Liver (tissue), 9 donors: ENCODE data around the gene ATP10D. TPM values are rescaled to one million over a fixed set of nuclear protein-coding genes. Genes with fewer than 3 reads are reported as not detected.
"Not testable (repeated sequence)": the region's sequence is repeated elsewhere in the genome, so short reads cannot be mapped to it uniquely, and the experiment has no call there.

ENCODE experiments used
- DNase-seq: peaks from one replicate; pipeline ENCODE4 v3.0.0-alpha.2; 2017; ENCODE audit warnings: low spot score
- H3K27ac ChIP-seq, 2 donors: one replicate each; pipeline ENCODE4 v1.7.0; 2013; ENCODE audit warnings: inconsistent platforms in 2 of 2, low read length in 2 of 2, control low read depth in 1 of 2, low read depth in 1 of 2, mild to moderate bottlenecking in 1 of 2
- H3K27me3 ChIP-seq, 4 donors: one replicate each; pipeline versions ENCODE4 v1.6.1 to v1.7.0; 2013; ENCODE audit warnings: low read length in 3 of 4, inconsistent platforms in 1 of 4, mild to moderate bottlenecking in 1 of 4, moderate library complexity in 1 of 4; ENCODE audit not compliant: control insufficient read depth in 4 of 4, insufficient read depth in 4 of 4
- H3K36me3 ChIP-seq, 4 donors: one replicate each; pipeline versions ENCODE4 v1.6.1 to v1.7.0; 2013; ENCODE audit warnings: low read length in 3 of 4, mild to moderate bottlenecking in 3 of 4, low read depth in 1 of 4, moderate library complexity in 1 of 4; ENCODE audit not compliant: control insufficient read depth in 4 of 4, insufficient read depth in 3 of 4
- H3K4me1 ChIP-seq, 4 donors: one replicate each; pipeline versions ENCODE4 v1.6.1 to v1.7.0; 2013; ENCODE audit warnings: low read length in 3 of 4, mild to moderate bottlenecking in 3 of 4, moderate library complexity in 1 of 4; ENCODE audit not compliant: control insufficient read depth in 4 of 4, insufficient read depth in 4 of 4
- H3K4me3 ChIP-seq, 3 donors: one replicate each; pipeline versions ENCODE4 v1.6.1 to v1.7.0; 2013; ENCODE audit warnings: low read length in 3 of 3, control low read depth in 1 of 3, low read depth in 1 of 3, mild to moderate bottlenecking in 1 of 3
- H3K9ac ChIP-seq, 2 donors: one replicate each; pipeline ENCODE4 v1.7.0; 2013; ENCODE audit warnings: low read length in 2 of 2, mild to moderate bottlenecking in 2 of 2, moderate library complexity in 2 of 2, control low read depth in 1 of 2, low read depth in 1 of 2
- H3K9me3 ChIP-seq, 4 donors: one replicate each; pipeline versions ENCODE4 v1.6.1 to v1.7.0; 2013; ENCODE audit warnings: low read length in 3 of 4; ENCODE audit not compliant: control insufficient read depth in 4 of 4
- CTCF ChIP-seq: fragments of 150-350 bp; IDR thresholded peaks from 2 replicates; pipeline ENCODE4 v1.5.1; 2017; ENCODE audit warnings: improper control_type of control experiment, low read depth, low read length; ENCODE audit not compliant: missing input control
- JUND ChIP-seq, 2 donors: IDR thresholded peaks; 2 replicates each; pipeline ENCODE4 v1.6.1; 2016; ENCODE audit warnings: antibody characterized with exemption in 2 of 2
- RAD21 ChIP-seq, 2 donors: IDR thresholded peaks; 2 replicates each; pipeline ENCODE4 v1.6.1; 2016; ENCODE audit warnings: antibody characterized with exemption in 2 of 2, mild to moderate bottlenecking in 2 of 2
- RXRA ChIP-seq, 2 donors: IDR thresholded peaks; 2 replicates each; pipeline ENCODE4 v1.6.1; 2017 to 2018; ENCODE audit warnings: antibody characterized with exemption in 2 of 2, mild to moderate bottlenecking in 1 of 2
- TAF1 ChIP-seq: conservative IDR thresholded peaks from 2 replicates; pipeline ENCODE4 v1.6.1; 2016; ENCODE audit warnings: antibody characterized with exemption, mild to moderate bottlenecking
- YY1 ChIP-seq: IDR thresholded peaks from 2 replicates; pipeline ENCODE4 v1.6.1; 2016; ENCODE audit warnings: antibody characterized with exemption, mild to moderate bottlenecking
- ZBTB33 ChIP-seq: IDR thresholded peaks from 2 replicates; pipeline ENCODE4 v1.6.1; 2016; ENCODE audit warnings: antibody characterized with exemption
- WGBS: extraction: QIAGEN DNeasy Blood & Tissue Kit; methylation state at CpG from one replicate; pipeline ENCODE4 v1.1.7; 2013; 5-methylcytosine and 5-hydroxymethylcytosine counted together
- polyA plus RNA-seq, 2 donors: library from polyadenylated mRNA; stranded (reverse) in 1 of 2; unstranded in 1 of 2; fragments of 200-250 nt in 1 of 2; fragments of >200 nt in 1 of 2; fragmentation: Nextera tagmentation in 1 of 2; extraction: Ambion mirVana in 1 of 2; gene quantifications; one replicate each; pipeline versions ENCODE4 v1.2.1 to v1.2.3, GENCODE V29; 2013 to 2015
- total RNA-seq, 2 donors: library from RNA; depleted of rRNA; stranded (reverse); fragments of >200 nt; gene quantifications; one replicate each; pipeline ENCODE4 v1.2.3, GENCODE V29; 2014
- donor health status: healthy.
- donor health status: healthy.
- donor health status: healthy.
- donor health status: healthy.
- donor health status: healthy.

The ATP10D gene
- total and polyA plus RNA-seq, 4 donors, result 4.3 to 13.6 (median 7.4) TPM

DNA sequence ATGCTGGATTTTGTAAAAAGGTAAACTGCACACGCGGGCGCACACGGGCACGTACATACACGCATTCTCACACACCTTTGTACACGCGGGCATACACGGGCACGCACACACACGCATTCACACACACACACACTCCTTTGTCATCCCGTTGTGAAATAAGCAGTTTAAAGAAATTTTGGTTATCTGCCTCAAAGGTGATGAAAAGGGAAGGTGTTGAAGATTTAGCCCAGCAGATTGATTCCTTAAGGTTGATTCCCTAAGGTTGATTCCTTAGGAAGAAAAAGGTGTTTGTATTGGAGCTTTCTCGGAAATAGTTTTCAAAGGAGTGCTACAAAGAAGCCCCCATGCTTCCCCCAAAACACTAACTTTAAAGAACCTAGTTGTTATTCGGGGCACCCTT is 693 bp downstream of the ATP10D start:
- DNase-seq, result no peak
- WGBS, result 1% methylated on average over 14 of the region's 14 CpGs
- peak overlapping the region; percentile 94 to 96 for H3K27ac ChIP-seq
- H3K4me1 ChIP-seq, result peaks cover 0 to 11% (median 3%) of the 10 kb centered on the region in 4 donors
- TF ChIP-seq ZBTB33, result no peak
- TF ChIP-seq TAF1, result no peak
- TF ChIP-seq RXRA (IDR thresholded peaks at IDR 0.05), result no peak
- peak in 1 of 2 donors; percentile 43 for TF ChIP-seq JUND (IDR thresholded peaks at IDR 0.05)
- H3K27me3 ChIP-seq, result no peaks in the 10 kb centered on the region
- H3K9ac ChIP-seq, result peak overlapping the region; percentile 75 to 93
- H3K4me3 ChIP-seq, result peak overlapping the region; percentile 66 to 89 (median 81)
- H3K9me3 ChIP-seq, result no peaks in the 10 kb centered on the region
- H3K36me3 ChIP-seq, result no peaks in the 10 kb centered on the region

DNA sequence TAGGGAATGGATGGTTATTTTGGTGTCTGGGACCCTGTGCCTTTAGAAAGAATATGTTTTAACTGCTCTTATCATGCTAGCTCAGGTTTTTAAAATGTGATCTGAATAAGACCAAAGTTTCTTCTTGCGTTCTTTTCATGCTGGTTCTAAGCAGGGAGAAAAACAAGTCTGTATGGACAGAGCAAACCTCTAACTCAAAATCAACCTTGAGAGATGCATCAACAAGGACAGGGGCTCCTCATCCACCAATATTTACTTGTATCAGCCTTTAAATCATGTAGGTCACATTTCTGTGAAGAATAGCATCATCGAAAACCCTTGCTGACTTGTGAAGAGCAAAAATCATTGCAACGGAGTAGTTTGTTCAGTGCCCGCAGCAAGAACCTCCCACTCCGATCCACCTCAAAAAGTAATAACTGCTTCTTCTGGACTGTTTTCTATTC is 1.2 kb downstream of the ATP10D start:
- Histone ChIP-seq H3K36me3 (no peaks in the 10 kb centered on the region), H3K27ac (no peak overlapping the region), H3K9ac (peak overlapping the region; percentile 75 to 93), H3K9me3 (no peaks in the 10 kb centered on the region), H3K4me3 (peak overlapping the region; percentile 66 to 89 (median 81)), H3K4me1 (peaks cover 0 to 11% (median 3%) of the 10 kb centered on the region in 4 donors), H3K27me3 (no peaks in the 10 kb centered on the region)
- no peak for DNase-seq
- TF ChIP-seq CTCF (no peak), ZBTB33 (no peak), YY1 (no peak), RAD21 (IDR thresholded peaks at IDR 0.05) (no peak)
- 26% methylated on average over 5 of the region's 5 CpGs for WGBS

DNA sequence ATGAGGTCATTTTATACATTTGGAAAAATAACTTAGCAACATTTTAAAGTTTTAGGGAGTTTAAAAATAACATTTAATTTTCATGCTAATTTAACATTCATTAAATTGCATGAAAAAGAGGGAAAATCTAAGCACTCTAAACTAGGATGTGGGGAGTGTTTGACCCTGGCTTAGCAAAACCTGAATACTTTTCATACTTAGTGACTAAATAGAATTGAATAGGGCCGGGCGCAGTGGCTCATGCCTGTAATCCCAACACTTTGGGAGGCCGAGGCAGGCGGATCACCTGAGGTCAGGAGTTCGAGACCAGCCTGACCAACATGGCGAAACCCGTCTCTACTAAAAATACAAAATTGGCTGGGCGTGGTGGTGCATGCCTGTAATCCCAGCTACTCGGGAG is 1.7 kb downstream of the ATP10D start:
- H3K9ac ChIP-seq, H3K27me3 ChIP-seq, H3K9me3 ChIP-seq, H3K36me3 ChIP-seq, DNase-seq, H3K4me3 ChIP-seq, H3K27ac ChIP-seq: not testable (repeated sequence)
- peaks cover 0 to 11% (median 3%) of the 10 kb centered on the region in 4 donors for H3K4me1 ChIP-seq
- WGBS, result 96% methylated on average over 9 of the region's 9 CpGs
